MCF 10A (cell line): Measurements from ENCODE around the gene MAN2B2. TPM values are rescaled to one million over a fixed set of nuclear protein-coding genes. Genes with fewer than 3 reads are reported as not detected.

Source experiments
- BruUV-seq: library from RNA; stranded (reverse); fragments of 400-500 nt; replicated peaks from 2 replicates; lab custom pipeline; 2021; lab: Mats Ljungman, UMichigan
- CTCF ChIA-PET: fragments of 300-600 bp; sonication (Branson Sonifier 250); formaldehyde crosslinking; extraction: SDS; loops from one replicate; lab custom pipeline; 2021; ENCODE audit warnings: antibody characterized with exemption, inconsistent platforms; lab: Yijun Ruan, JAX
- POLR2A ChIA-PET: fragments of 300-600, 350-650 bp; sonication (Branson Sonifier 250); formaldehyde crosslinking; extraction: SDS; loops from one replicate; lab custom pipeline; 2020; ENCODE audit warnings: antibody characterized with exemption, inconsistent platforms; lab: Yijun Ruan, JAX
- DNase-seq: peaks from one replicate; pipeline ENCODE4 v3.0.0-alpha.2; 2018; ENCODE audit not compliant: unreplicated experiment
- H3K27ac Mint-ChIP-seq: one replicate; pipeline ENCODE4 v1.8.0; 2022; ENCODE audit warnings: mild to moderate bottlenecking, low read depth, mixed read lengths; ENCODE audit not compliant: unreplicated experiment
- H3K27me3 Mint-ChIP-seq: one replicate; pipeline ENCODE4 v1.8.0; 2022; ENCODE audit warnings: mixed read lengths; ENCODE audit not compliant: insufficient read depth, unreplicated experiment
- H3K36me3 Mint-ChIP-seq: one replicate; pipeline ENCODE4 v1.8.0; 2022; ENCODE audit warnings: mild to moderate bottlenecking, moderate library complexity, mixed read lengths; ENCODE audit not compliant: insufficient read depth, unreplicated experiment
- H3K4me1 Mint-ChIP-seq: one replicate; pipeline ENCODE4 v1.8.0; 2022; ENCODE audit warnings: mixed read lengths; ENCODE audit not compliant: insufficient read depth, unreplicated experiment
- H3K4me3 Mint-ChIP-seq: one replicate; pipeline ENCODE4 v1.8.0; 2022; ENCODE audit warnings: mild to moderate bottlenecking, moderate library complexity, mixed read lengths; ENCODE audit not compliant: unreplicated experiment
- H3K9me3 Mint-ChIP-seq: one replicate; pipeline ENCODE4 v1.8.0; 2022; ENCODE audit warnings: mixed read lengths; ENCODE audit not compliant: unreplicated experiment
- CTCF ChIP-seq: fragments of 200-600 bp; IDR thresholded peaks from one replicate; pipeline ENCODE4 v1.8.0; 2022; ENCODE audit warnings: antibody characterized with exemption, mild to moderate bottlenecking; ENCODE audit not compliant: unreplicated experiment
- intact Hi-C: fragments of 100-400 bp; cut with micrococcal nuclease; formaldehyde crosslinking; loops from 2 replicates; pipeline ENCODE4 v1.14.1; 2022
- total RNA-seq: library from RNA; stranded (reverse); gene quantifications from 2 replicates; pipeline ENCODE4 v1.2.3, GENCODE V29; 2022

The MAN2B2 gene
- total RNA-seq, 1 experiment from 2014 or later, result 12.5 TPM

GRCh38 chr4:6557185-6557584, 17.8 kb upstream of the MAN2B2 start:
- no peak for DNase-seq
- no peak for TF ChIP-seq CTCF
- H3K27ac Mint-ChIP-seq, result no peak overlapping the region
- ChIA-PET CTCF (no interaction called here), POLR2A (no interaction called here)
- H3K4me1 Mint-ChIP-seq, result no peaks in the 10 kb centered on the region
- BruUV-seq, result no TSS peak
- H3K36me3 Mint-ChIP-seq, result no peaks in the 10 kb centered on the region
- no peaks in the 10 kb centered on the region for H3K9me3 Mint-ChIP-seq
- intact Hi-C loops, result no loop called here
- peaks cover 98% of the 10 kb centered on the region for H3K27me3 Mint-ChIP-seq
- no peak overlapping the region for H3K4me3 Mint-ChIP-seq

- no peak overlapping the region for H3K4me3 Mint-ChIP-seq
Observed at GRCh38 chr4:6557856-6558255, 17.1 kb upstream of the MAN2B2 start.

GRCh38 chr4:6560416-6561172, 14.4 kb upstream of the MAN2B2 start:
- Mint-ChIP-seq H3K27me3 (peaks cover 66% of the 10 kb centered on the region), H3K27ac (no peak overlapping the region), H3K4me1 (no peaks in the 10 kb centered on the region), H3K36me3 (no peaks in the 10 kb centered on the region), H3K4me3 (no peak overlapping the region), H3K9me3 (no peaks in the 10 kb centered on the region)
- intact Hi-C loops, result no loop called here
- no TSS peak for BruUV-seq
- DNase-seq, result no peak
- ChIA-PET CTCF (interaction anchor here (0.9 kb wide), 1 partner anchor 233 kb away, joined by 3 read pairs; no protein-coding TSS in a partner anchor), POLR2A (interaction anchor here (1.1 kb wide), 1 partner anchor 72 kb away, joined by 3 read pairs; no protein-coding TSS in a partner anchor)
- no peak for TF ChIP-seq CTCF

More at GRCh38 chr4:6557856-6558255, 17.1 kb upstream of the MAN2B2 start:
- no peak for TF ChIP-seq CTCF
- CTCF ChIA-PET, result interaction anchor here (0.5 kb wide), 1 partner anchor 53 kb away, joined by 3 read pairs; no protein-coding TSS in a partner anchor
- no peaks in the 10 kb centered on the region for H3K9me3 Mint-ChIP-seq
- H3K27me3 Mint-ChIP-seq, result peaks cover 93% of the 10 kb centered on the region
- H3K36me3 Mint-ChIP-seq, result no peaks in the 10 kb centered on the region
- DNase-seq, result no peak
- intact Hi-C loops, result no loop called here
- no peak overlapping the region for H3K27ac Mint-ChIP-seq
- H3K4me1 Mint-ChIP-seq, result no peaks in the 10 kb centered on the region
- no TSS peak for BruUV-seq
- POLR2A ChIA-PET, result no interaction called here

GRCh38 chr4:6561173-6561516, 13.8 kb upstream of the MAN2B2 start:
- H3K9me3 Mint-ChIP-seq, result no peaks in the 10 kb centered on the region
- POLR2A ChIA-PET, result interaction anchor here (1.1 kb wide), 1 partner anchor 72 kb away, joined by 3 read pairs; no protein-coding TSS in a partner anchor
- H3K27me3 Mint-ChIP-seq, result peaks cover 60% of the 10 kb centered on the region
- no peaks in the 10 kb centered on the region for H3K4me1 Mint-ChIP-seq
- no peak overlapping the region for H3K27ac Mint-ChIP-seq
- intact Hi-C loops, result no loop called here
- TF ChIP-seq CTCF, result no peak
- CTCF ChIA-PET, result interaction anchor here (0.9 kb wide), 1 partner anchor 234 kb away, joined by 3 read pairs; no protein-coding TSS in a partner anchor
- no peaks in the 10 kb centered on the region for H3K36me3 Mint-ChIP-seq
- no peak overlapping the region for H3K4me3 Mint-ChIP-seq
- no peak for DNase-seq
- BruUV-seq, result no TSS peak
